ENCODE data around the gene DNAL4.

Gene DNAL4

DNA sequence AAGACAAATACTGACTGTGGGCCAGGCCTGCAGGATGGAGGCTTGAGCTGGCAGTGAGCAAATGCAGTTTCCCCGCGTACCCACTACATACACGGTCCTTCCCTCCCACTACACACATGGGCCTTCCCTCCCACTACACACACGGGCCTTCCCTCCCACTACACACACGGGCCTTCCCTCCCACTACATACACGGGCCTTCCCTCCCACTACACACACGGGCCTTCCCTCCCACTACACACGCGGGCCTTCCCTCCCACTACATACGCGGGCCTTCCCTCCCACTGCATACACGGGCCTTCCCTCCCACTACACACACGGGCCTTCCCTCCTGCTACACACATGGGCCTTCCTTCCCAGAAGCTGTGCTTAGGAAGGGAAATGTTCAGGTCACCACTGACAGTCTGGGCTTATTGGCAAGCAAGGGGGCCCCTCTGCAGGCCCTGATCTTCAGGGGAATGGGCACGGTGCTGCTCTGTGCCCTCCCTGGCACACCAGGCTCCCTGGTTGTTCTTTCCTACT, 10.8 kb downstream of the DNAL4 start:
- H3K4me3 ChIP-seq (ENCODE audit: control insufficient read depth, low read depth, low read length), result no peak overlapping the region
- DNase-seq (ENCODE audit: low read depth), result no peak
- TF ChIP-seq CTCF (conservative IDR thresholded peaks at IDR 0.05; ENCODE audit: control insufficient read depth, insufficient read depth, low read depth, low read length), result no peak

GRCh38 chr22:38782402-38783094, 11.4 kb downstream of the DNAL4 start:
- peak; percentile 76 for DNase-seq (ENCODE audit: low read depth)
- H3K4me3 ChIP-seq (ENCODE audit: control insufficient read depth, low read depth, low read length), result no peak overlapping the region
- no peak for TF ChIP-seq CTCF (conservative IDR thresholded peaks at IDR 0.05; ENCODE audit: control insufficient read depth, insufficient read depth, low read depth, low read length)

- DNase-seq (ENCODE audit: low read depth), result no peak
- TF ChIP-seq CTCF (conservative IDR thresholded peaks at IDR 0.05; ENCODE audit: control insufficient read depth, insufficient read depth, low read depth, low read length), result no peak
- H3K4me3 ChIP-seq (ENCODE audit: control insufficient read depth, low read depth, low read length), result no peak overlapping the region
Measured at GRCh38 chr22:38781033-38781432, 12.9 kb downstream of the DNAL4 start.

GRCh38 chr22:38777087-38777671, 16.8 kb downstream of the DNAL4 start:
- no peak overlapping the region for H3K4me3 ChIP-seq (ENCODE audit: control insufficient read depth, low read depth, low read length)
- DNase-seq (ENCODE audit: low read depth), result no peak
- no peak for TF ChIP-seq CTCF (conservative IDR thresholded peaks at IDR 0.05; ENCODE audit: control insufficient read depth, insufficient read depth, low read depth, low read length)

GRCh38 chr22:38776086-38776485, 17.9 kb downstream of the DNAL4 start:
- TF ChIP-seq CTCF (conservative IDR thresholded peaks at IDR 0.05; ENCODE audit: control insufficient read depth, insufficient read depth, low read depth, low read length), result no peak
- H3K4me3 ChIP-seq (ENCODE audit: control insufficient read depth, low read depth, low read length), result no peak overlapping the region

DNA sequence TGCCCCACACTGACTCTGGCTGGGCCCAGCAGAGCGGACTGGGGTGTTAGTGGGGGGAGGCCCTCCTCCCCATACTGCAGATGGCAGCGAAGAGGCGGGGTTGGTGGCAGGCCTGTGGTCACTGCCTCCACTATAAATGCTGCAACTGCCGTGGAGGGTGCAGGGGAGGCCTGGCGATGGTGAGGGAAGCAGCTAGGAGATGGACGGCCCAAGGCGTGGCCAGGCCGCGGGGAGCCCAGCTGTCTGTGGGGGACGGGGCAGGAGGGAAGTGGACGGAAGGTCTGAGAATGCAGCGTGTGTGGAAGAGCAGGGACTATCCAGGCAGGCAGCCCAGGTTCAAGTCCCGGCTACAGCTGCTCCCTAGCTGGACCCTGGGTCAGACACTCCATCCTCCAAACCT, 18.3 kb downstream of the DNAL4 start:
- no peak for TF ChIP-seq CTCF (conservative IDR thresholded peaks at IDR 0.05; ENCODE audit: control insufficient read depth, insufficient read depth, low read depth, low read length)
- no peak overlapping the region for H3K4me3 ChIP-seq (ENCODE audit: control insufficient read depth, low read depth, low read length)
- DNase-seq (ENCODE audit: low read depth), result no peak

More at GRCh38 chr22:38776086-38776485, 17.9 kb downstream of the DNAL4 start:
- DNase-seq (ENCODE audit: low read depth), result no peak

Data from fibroblast of mammary gland (primary cell).